VCaP (cell line): ENCODE measurements around the gene C1QTNF1.

Experiments
- H3K27ac ChIP-seq: fragments of 450-650 bp; 2 replicates; pipeline ENCODE4 v1.5.1; 2017
- CTCF ChIP-seq: fragments of 450-650 bp; conservative IDR thresholded peaks from 2 replicates; pipeline ENCODE4 v1.5.1; 2017; ENCODE audit warnings: mild to moderate bottlenecking, moderate library complexity

Gene C1QTNF1

GRCh38 chr17:79085921-79086551, 62.1 kb downstream of the C1QTNF1 start:
- TF ChIP-seq CTCF, result no peak
- no peak overlapping the region for H3K27ac ChIP-seq

- no peak overlapping the region for H3K27ac ChIP-seq
- TF ChIP-seq CTCF, result no peak
Observed at GRCh38 chr17:79086609-79087427, 62.8 kb downstream of the C1QTNF1 start.

GRCh38 chr17:79087428-79088143, 63.6 kb downstream of the C1QTNF1 start:
- peak; percentile 96 for TF ChIP-seq CTCF

GRCh38 chr17:79088247-79088996, 64.5 kb downstream of the C1QTNF1 start:
- H3K27ac ChIP-seq, result no peak overlapping the region
- TF ChIP-seq CTCF, result no peak

More at GRCh38 chr17:79087428-79088143, 63.6 kb downstream of the C1QTNF1 start:
- H3K27ac ChIP-seq, result no peak overlapping the region

GRCh38 chr17:79088997-79089328, 65.0 kb downstream of the C1QTNF1 start:
- no peak for TF ChIP-seq CTCF
- no peak overlapping the region for H3K27ac ChIP-seq

GRCh38 chr17:79089720-79090442, 65.9 kb downstream of the C1QTNF1 start:
- TF ChIP-seq CTCF, result no peak

More at GRCh38 chr17:79089720-79090442, 65.9 kb downstream of the C1QTNF1 start:
- no peak overlapping the region for H3K27ac ChIP-seq
